Smooth muscle cell (in vitro differentiated cells): Measurements from ENCODE around the gene PIAS1. TPM values are rescaled to one million over a fixed set of nuclear protein-coding genes. Genes with fewer than 3 reads are reported as not detected.

ENCODE experiments used
- DNase-seq: peaks from one replicate; lab custom pipeline; 2025; ENCODE audit not compliant: unreplicated experiment; lab: John Stamatoyannopoulos, UW
- H2AFZ ChIP-seq: fragments of 200-600 bp; sonication (generic); 2 replicates; pipeline ENCODE4 v1.6.0; 2016; ENCODE audit warnings: antibody characterized with exemption, low read depth, mild to moderate bottlenecking
- H3F3A ChIP-seq: fragments of 200-600 bp; sonication (generic); 2 replicates; pipeline ENCODE4 v1.6.0; 2017; ENCODE audit warnings: antibody characterized with exemption, low read depth
- H3K27ac ChIP-seq: fragments of 200-600 bp; sonication (generic); 2 replicates; pipeline ENCODE4 v1.5.1; 2016; ENCODE audit warnings: low read depth, mild to moderate bottlenecking
- H3K27me3 ChIP-seq: fragments of 200-600 bp; sonication (generic); 2 replicates; pipeline ENCODE4 v1.6.1; 2016; ENCODE audit warnings: low read depth, mild to moderate bottlenecking
- H3K36me3 ChIP-seq: fragments of 200-600 bp; sonication (generic); 2 replicates; pipeline ENCODE4 v1.5.1; 2016; ENCODE audit warnings: low read depth
- H3K4me1 ChIP-seq: fragments of 200-600 bp; sonication (generic); 2 replicates; pipeline ENCODE4 v1.5.1; 2016; ENCODE audit warnings: low read depth
- H3K4me2 ChIP-seq: fragments of 200-600 bp; sonication (generic); 2 replicates; pipeline ENCODE4 v1.6.0; 2016; ENCODE audit warnings: mild to moderate bottlenecking
- H3K4me3 ChIP-seq: fragments of 200-600 bp; sonication (generic); 2 replicates; pipeline ENCODE4 v1.5.1; 2016; ENCODE audit warnings: mild to moderate bottlenecking
- H3K79me2 ChIP-seq: fragments of 200-600 bp; sonication (generic); 2 replicates; pipeline ENCODE4 v1.6.0; 2016; ENCODE audit warnings: low read depth, mild to moderate bottlenecking
- H3K9ac ChIP-seq: fragments of 200-600 bp; sonication (generic); 2 replicates; pipeline ENCODE4 v1.6.0; 2016; ENCODE audit warnings: low read depth
- H3K9me3 ChIP-seq: fragments of 200-600 bp; sonication (generic); replicated peaks from 2 replicates; pipeline ENCODE4 v1.5.1; 2016; ENCODE audit warnings: low read depth
- H4K20me1 ChIP-seq: fragments of 200-600 bp; sonication (generic); 2 replicates; pipeline ENCODE4 v1.6.0; 2016; ENCODE audit warnings: low read depth
- WGBS: methylation state at CpG from one replicate; pipeline ENCODE4 v1.1.7; 2016; ENCODE audit warnings: low lambda C conversion rate; 5-methylcytosine and 5-hydroxymethylcytosine counted together
- polyA plus RNA-seq: library from polyadenylated mRNA; unstranded; fragments of >200 nt; fragmentation: Nextera tagmentation; extraction: Ambion mirVana; gene quantifications from 2 replicates; pipeline ENCODE4 v1.2.1, GENCODE V29; 2016
- total RNA-seq: library from RNA; depleted of rRNA; stranded (reverse); fragments of >200 nt; gene quantifications from 2 replicates; pipeline ENCODE4 v1.2.3, GENCODE V29; 2014
- TF ChIP-seq, protein P1 (sequence below): fragments of 200-600 bp; sonication (generic); IDR thresholded peaks from 2 replicates; pipeline ENCODE4 v1.5.1; 2017; ENCODE audit warnings: borderline replicate concordance, mild to moderate bottlenecking, antibody characterized with exemption; ENCODE audit not compliant: insufficient read depth, poor library complexity, severe bottlenecking

The PIAS1 gene
- total and polyA plus RNA-seq, 2 experiments from 2014 or later, result 46.4 to 56.1 TPM

DNA sequence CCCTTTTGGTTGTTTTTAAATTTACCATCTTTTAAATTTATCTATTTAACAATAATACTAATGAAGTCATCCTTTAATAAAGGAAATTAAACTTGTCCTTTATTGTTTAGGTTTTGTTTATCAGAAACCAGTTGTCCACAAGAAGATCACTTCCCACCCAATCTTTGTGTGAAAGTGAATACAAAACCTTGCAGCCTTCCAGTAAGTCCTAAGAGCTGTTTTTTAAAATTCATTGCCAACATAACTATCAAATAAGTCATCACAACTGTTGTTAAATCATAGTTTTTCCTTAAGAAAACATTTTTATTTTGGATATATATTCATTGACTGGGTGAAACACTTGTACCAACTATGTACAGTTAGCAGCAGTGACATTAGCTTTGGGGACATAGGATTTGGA, 91.6 kb downstream of the PIAS1 start:
- H3K9ac ChIP-seq, result no peak overlapping the region

DNA sequence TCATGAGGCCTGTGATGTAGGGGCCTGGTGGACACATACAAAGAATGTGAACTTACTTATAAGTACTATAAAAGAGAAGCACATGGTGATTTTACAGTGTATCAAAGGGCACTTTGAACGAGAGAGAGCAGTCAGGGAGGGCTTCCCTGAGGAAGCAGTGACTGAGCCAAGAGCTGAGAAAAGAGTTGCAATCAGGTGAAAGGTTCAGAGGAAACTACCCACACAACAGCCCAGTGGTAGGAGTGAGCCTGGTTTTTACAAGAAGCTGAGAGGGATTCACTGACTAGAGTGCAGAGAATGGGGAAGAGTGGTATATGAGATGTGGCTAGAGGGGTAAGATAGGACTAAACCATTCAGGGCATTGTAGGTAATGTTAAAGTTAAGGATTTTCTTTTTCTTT, 93.9 kb downstream of the PIAS1 start:
- Histone ChIP-seq H3K27ac (no peak overlapping the region), H3K4me1 (no peaks in the 10 kb centered on the region), H3K36me3 (peaks cover 11% of the 10 kb centered on the region), H3F3A (no peaks in the 10 kb centered on the region), H2AFZ (no peak overlapping the region), H3K79me2 (peaks cover 13% of the 10 kb centered on the region), H4K20me1 (peaks cover 56% of the 10 kb centered on the region), H3K4me3 (no peak overlapping the region), H3K27me3 (no peaks in the 10 kb centered on the region), H3K9me3 (no peaks in the 10 kb centered on the region), H3K4me2 (no peak overlapping the region), H3K9ac (no peak overlapping the region)
- DNase-seq, result no peak
- TF ChIP-seq, protein P1, sequence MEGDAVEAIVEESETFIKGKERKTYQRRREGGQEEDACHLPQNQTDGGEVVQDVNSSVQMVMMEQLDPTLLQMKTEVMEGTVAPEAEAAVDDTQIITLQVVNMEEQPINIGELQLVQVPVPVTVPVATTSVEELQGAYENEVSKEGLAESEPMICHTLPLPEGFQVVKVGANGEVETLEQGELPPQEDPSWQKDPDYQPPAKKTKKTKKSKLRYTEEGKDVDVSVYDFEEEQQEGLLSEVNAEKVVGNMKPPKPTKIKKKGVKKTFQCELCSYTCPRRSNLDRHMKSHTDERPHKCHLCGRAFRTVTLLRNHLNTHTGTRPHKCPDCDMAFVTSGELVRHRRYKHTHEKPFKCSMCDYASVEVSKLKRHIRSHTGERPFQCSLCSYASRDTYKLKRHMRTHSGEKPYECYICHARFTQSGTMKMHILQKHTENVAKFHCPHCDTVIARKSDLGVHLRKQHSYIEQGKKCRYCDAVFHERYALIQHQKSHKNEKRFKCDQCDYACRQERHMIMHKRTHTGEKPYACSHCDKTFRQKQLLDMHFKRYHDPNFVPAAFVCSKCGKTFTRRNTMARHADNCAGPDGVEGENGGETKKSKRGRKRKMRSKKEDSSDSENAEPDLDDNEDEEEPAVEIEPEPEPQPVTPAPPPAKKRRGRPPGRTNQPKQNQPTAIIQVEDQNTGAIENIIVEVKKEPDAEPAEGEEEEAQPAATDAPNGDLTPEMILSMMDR, result no peak
- WGBS, result 84% methylated on average over 1 of the region's 1 CpG

More for the DNA sequence above, 91.6 kb downstream of the PIAS1 start:
- H3K27me3 ChIP-seq, result no peaks in the 10 kb centered on the region
- TF ChIP-seq, protein P1, result no peak
- no peak for DNase-seq
- H3K9me3 ChIP-seq, result no peaks in the 10 kb centered on the region
- H4K20me1 ChIP-seq, result peaks cover 54% of the 10 kb centered on the region
- H3K79me2 ChIP-seq, result peaks cover 20% of the 10 kb centered on the region
- no peak overlapping the region for H3K4me2 ChIP-seq
- no peak overlapping the region for H3K27ac ChIP-seq
- H3K4me3 ChIP-seq, result no peak overlapping the region
- H3F3A ChIP-seq, result no peaks in the 10 kb centered on the region
- H2AFZ ChIP-seq, result no peak overlapping the region
- H3K4me1 ChIP-seq, result no peaks in the 10 kb centered on the region
- peaks cover 11% of the 10 kb centered on the region for H3K36me3 ChIP-seq

DNA sequence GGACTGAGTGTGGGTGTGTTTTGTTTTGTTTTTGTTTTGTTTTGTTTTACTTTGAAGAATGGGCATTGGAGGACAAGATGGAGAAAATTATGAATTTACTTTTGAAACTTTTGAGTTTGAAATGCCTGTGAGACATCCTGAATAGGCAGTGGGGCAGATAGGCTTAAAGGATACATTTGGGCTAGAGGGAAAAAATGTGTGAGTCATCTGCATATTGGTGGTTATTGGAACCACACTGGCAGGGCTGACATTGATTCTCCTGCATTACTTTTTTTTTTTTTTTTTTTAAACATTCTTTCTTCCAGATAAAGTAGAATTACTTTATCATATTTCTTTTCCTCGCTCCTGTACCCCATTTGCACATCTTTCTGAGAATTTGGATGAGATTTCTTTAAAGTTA, 94.9 kb downstream of the PIAS1 start:
- Histone ChIP-seq H3K9me3 (no peaks in the 10 kb centered on the region), H3K4me1 (no peaks in the 10 kb centered on the region), H2AFZ (no peak overlapping the region), H4K20me1 (peaks cover 47% of the 10 kb centered on the region), H3K4me2 (no peak overlapping the region), H3F3A (no peaks in the 10 kb centered on the region), H3K27me3 (no peaks in the 10 kb centered on the region), H3K9ac (no peak overlapping the region), H3K27ac (no peak overlapping the region), H3K36me3 (peaks cover 11% of the 10 kb centered on the region), H3K79me2 (peaks cover 12% of the 10 kb centered on the region), H3K4me3 (no peak overlapping the region)
- WGBS, result 92% methylated on average over 1 of the region's 1 CpG
- TF ChIP-seq, protein P1, result no peak
- DNase-seq, result no peak

DNA sequence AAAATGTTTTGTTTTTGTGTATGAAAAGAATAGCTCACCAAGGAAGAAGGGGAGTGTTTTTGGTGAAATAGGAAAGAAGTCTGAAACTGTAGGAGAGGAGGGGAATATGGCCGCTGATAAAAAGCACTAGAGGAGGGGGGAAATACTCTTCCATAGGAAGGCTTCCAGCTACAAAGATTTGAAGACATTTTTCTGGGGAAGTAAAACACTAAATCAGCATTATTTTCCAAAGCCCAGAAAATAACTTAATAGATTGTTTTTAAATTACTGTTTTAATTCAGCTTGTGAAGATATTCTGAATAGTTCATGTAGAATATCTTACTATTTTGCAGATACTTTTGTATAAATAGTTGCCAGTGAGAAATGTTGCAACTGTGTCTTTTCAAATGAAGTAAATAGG, 96.1 kb downstream of the PIAS1 start:
- Histone ChIP-seq H3K4me3 (no peak overlapping the region), H3K4me2 (no peak overlapping the region), H3K36me3 (peaks cover 11% of the 10 kb centered on the region), H3K27ac (no peak overlapping the region), H3K9me3 (no peaks in the 10 kb centered on the region), H2AFZ (no peak overlapping the region), H4K20me1 (peaks cover 40% of the 10 kb centered on the region), H3F3A (no peaks in the 10 kb centered on the region), H3K9ac (no peak overlapping the region), H3K79me2 (peaks cover 5% of the 10 kb centered on the region), H3K27me3 (no peaks in the 10 kb centered on the region), H3K4me1 (no peaks in the 10 kb centered on the region)
- TF ChIP-seq, protein P1, result no peak
- WGBS, result 92% methylated on average over 1 of the region's 1 CpG
- DNase-seq, result no peak
